GM21576 (cell line): ENCODE results near the gene ANKRD44.
"Not testable (repeated sequence)": the region's sequence is repeated elsewhere in the genome, so short reads cannot be mapped to it uniquely, and the experiment has no call there.

Source experiments
- ATAC-seq: cut with Tn5 transposase; IDR thresholded peaks from one replicate; pipeline ENCODE4 v1.9.1; 2021; ENCODE audit warnings: mild to moderate bottlenecking, moderate library complexity; ENCODE audit not compliant: unreplicated experiment

The ANKRD44 gene

GRCh38 chr2:197310271-197310985, at the start of gene ANKRD44:
ANKRD44 (minus strand) TSS chr2:197310780; CDS start chr2:197310604, 176 bp downstream.
- peak; percentile 59 for ATAC-seq

- ATAC-seq, result no peak
Measured at GRCh38 chr2:197359859-197360258, 49.3 kb upstream of the ANKRD44 start.

GRCh38 chr2:197358931-197359330, 48.4 kb upstream of the ANKRD44 start:
- no peak for ATAC-seq

GRCh38 chr2:197357986-197358385, 47.4 kb upstream of the ANKRD44 start:
- ATAC-seq, result no peak

GRCh38 chr2:197356136-197356535, 45.6 kb upstream of the ANKRD44 start:
- ATAC-seq, result no peak

GRCh38 chr2:197354169-197354558, 43.6 kb upstream of the ANKRD44 start:
- no peak for ATAC-seq

GRCh38 chr2:197353393-197354168, 43.0 kb upstream of the ANKRD44 start:
- ATAC-seq, result no peak

- no peak for ATAC-seq
Measured at GRCh38 chr2:197349699-197350098, 39.1 kb upstream of the ANKRD44 start.

- ATAC-seq, result no peak
Measured at GRCh38 chr2:197348721-197349360, 38.3 kb upstream of the ANKRD44 start.

GRCh38 chr2:197345846-197346370, 35.3 kb upstream of the ANKRD44 start:
- no peak for ATAC-seq

GRCh38 chr2:197343968-197344367, 33.4 kb upstream of the ANKRD44 start:
- ATAC-seq, result not testable (repeated sequence)

GRCh38 chr2:197340591-197340990, 30.0 kb upstream of the ANKRD44 start:
- ATAC-seq, result no peak

GRCh38 chr2:197339496-197340220, 29.1 kb upstream of the ANKRD44 start:
- no peak for ATAC-seq

GRCh38 chr2:197339016-197339415, 28.4 kb upstream of the ANKRD44 start:
- no peak for ATAC-seq

- ATAC-seq, result no peak
Measured at GRCh38 chr2:197332641-197333040, 22.1 kb upstream of the ANKRD44 start.

- ATAC-seq, result no peak
Measured at GRCh38 chr2:197328461-197328860, 17.9 kb upstream of the ANKRD44 start.

GRCh38 chr2:197327472-197328098, 17.0 kb upstream of the ANKRD44 start:
- ATAC-seq, result no peak

GRCh38 chr2:197327073-197327471, 16.5 kb upstream of the ANKRD44 start:
- no peak for ATAC-seq

GRCh38 chr2:197324801-197325200, 14.2 kb upstream of the ANKRD44 start:
- peak; percentile 76 for ATAC-seq
